ENCODE measurements around the gene GAMT. TPM values are rescaled to one million over a fixed set of nuclear protein-coding genes. Genes with fewer than 3 reads are reported as not detected.

GAMT gene
- total and polyA plus RNA-seq, 2 donors (not counting 3 experiments of a cell fraction or from before 2014, with no cell fraction given): 22.1 to 36.9 TPM

DNA sequence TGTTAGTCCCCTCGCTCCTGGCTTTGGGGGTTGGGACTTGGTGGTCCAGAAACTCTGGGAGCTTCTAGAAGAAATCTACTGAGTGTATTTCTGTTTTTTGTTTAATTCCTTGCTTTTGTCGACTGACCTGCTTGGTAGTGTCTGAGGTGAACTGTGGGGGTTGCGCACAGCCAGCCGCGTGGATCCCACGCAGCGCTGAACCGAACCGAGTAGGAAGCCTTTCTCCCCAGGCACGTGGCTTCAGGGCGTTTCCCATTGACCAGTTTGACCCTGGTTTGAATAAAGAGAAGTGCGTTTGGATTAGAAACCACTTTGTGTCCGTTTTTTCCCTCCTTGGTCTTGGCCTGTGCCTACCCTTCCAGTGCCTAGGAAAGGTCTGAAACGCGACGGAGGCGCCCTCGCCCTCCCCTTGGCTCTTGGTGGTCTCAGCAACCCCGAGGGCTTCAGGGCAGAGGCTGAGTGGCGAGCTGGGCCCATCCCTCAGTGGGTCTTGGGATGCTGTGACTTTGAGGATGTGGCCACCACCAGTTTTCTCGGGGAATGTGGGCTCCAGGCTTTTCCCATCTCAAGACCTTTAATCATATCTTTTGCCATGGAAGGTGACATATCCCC lies 34.1 kb upstream of the GAMT start:
- Histone ChIP-seq H3K9me3 (replicated peaks; ENCODE audit: control insufficient read depth, insufficient read depth, low read length) (no peaks in the 10 kb centered on the region), H3K4me3 (replicated peaks in 1 of 3; ENCODE audit: insufficient read depth in 1 of 3, low read depth in 1 of 3, low read length in 3 of 3) (no peak overlapping the region), H3K9me1 (replicated peaks; ENCODE audit: control insufficient read depth, extremely low read depth, insufficient read depth, low read length) (no peaks in the 10 kb centered on the region), H3K9ac (replicated peaks; ENCODE audit: extremely low read depth, insufficient read depth, low read length) (no peak overlapping the region), H3K4me1 (ENCODE audit: control insufficient read depth, extremely low read depth, insufficient read depth, low read length) (peaks cover 6% of the 10 kb centered on the region), H3K4me2 (ENCODE audit: insufficient read depth, low read length) (no peak overlapping the region), H3K79me2 (ENCODE audit: control insufficient read depth, insufficient read depth, low read length) (peaks cover 22% of the 10 kb centered on the region), H4K20me1 (replicated peaks; ENCODE audit: control insufficient read depth, extremely low read depth, insufficient read depth, low read length) (no peaks in the 10 kb centered on the region), H3K27ac (ENCODE audit: insufficient read depth, low read depth, low read length) (no peak overlapping the region), H3K36me3 (ENCODE audit: control insufficient read depth in 2 of 2, extremely low read depth in 1 of 2, insufficient read depth in 2 of 2, low read length in 2 of 2) (peaks cover 0 to 39% of the 10 kb centered on the region in 2 experiments), H2AFZ (ENCODE audit: low read depth, low read length) (no peak overlapping the region), H3K27me3 (ENCODE audit: control insufficient read depth in 2 of 2, insufficient read depth in 2 of 2, low read length in 2 of 2) (no peaks in the 10 kb centered on the region)
- ChIA-PET CTCF (no interaction called here), POLR2A (no interaction called here)
- no TSS peak for BruUV-seq (replicated peaks)
- dilution Hi-C loops (cut with MboI; ENCODE audit: extremely low pct_ligation_motif_present, low sequenced_read_pairs): no loop called here
- TF ChIP-seq MYC (IDR thresholded peaks at IDR 0.05; ENCODE audit: low read depth, low read length) (no peak), GATA2 (IDR thresholded peaks at IDR 0.05; ENCODE audit: insufficient read depth, insufficient read length, low read depth, low read length) (no peak), EZH2 (IDR thresholded peaks at IDR 0.05; ENCODE audit: borderline replicate concordance, low read depth, low read length, severe bottlenecking) (no peak), POLR2A (IDR thresholded peaks at IDR 0.05; ENCODE audit: low read depth, low read length) (no peak), FOS (IDR thresholded peaks at IDR 0.05; ENCODE audit: borderline replicate concordance, insufficient read depth, low read length) (no peak), JUN (IDR thresholded peaks at IDR 0.05; ENCODE audit: borderline replicate concordance, insufficient read depth, insufficient read length, low read depth) (no peak), POLR2AphosphoS5 (IDR thresholded peaks at IDR 0.05; ENCODE audit: insufficient read depth, low read depth, low read length) (no peak)
- TF ChIP-seq, protein P1, sequence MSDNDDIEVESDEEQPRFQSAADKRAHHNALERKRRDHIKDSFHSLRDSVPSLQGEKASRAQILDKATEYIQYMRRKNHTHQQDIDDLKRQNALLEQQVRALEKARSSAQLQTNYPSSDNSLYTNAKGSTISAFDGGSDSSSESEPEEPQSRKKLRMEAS (IDR thresholded peaks at IDR 0.05; ENCODE audit: insufficient read depth, insufficient read length): no peak
- TF ChIP-seq, protein P2, sequence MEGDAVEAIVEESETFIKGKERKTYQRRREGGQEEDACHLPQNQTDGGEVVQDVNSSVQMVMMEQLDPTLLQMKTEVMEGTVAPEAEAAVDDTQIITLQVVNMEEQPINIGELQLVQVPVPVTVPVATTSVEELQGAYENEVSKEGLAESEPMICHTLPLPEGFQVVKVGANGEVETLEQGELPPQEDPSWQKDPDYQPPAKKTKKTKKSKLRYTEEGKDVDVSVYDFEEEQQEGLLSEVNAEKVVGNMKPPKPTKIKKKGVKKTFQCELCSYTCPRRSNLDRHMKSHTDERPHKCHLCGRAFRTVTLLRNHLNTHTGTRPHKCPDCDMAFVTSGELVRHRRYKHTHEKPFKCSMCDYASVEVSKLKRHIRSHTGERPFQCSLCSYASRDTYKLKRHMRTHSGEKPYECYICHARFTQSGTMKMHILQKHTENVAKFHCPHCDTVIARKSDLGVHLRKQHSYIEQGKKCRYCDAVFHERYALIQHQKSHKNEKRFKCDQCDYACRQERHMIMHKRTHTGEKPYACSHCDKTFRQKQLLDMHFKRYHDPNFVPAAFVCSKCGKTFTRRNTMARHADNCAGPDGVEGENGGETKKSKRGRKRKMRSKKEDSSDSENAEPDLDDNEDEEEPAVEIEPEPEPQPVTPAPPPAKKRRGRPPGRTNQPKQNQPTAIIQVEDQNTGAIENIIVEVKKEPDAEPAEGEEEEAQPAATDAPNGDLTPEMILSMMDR (IDR thresholded peaks at IDR 0.05; ENCODE audit: extremely low read depth in 1 of 2, insufficient read depth in 1 of 2, low read depth in 1 of 2, low read length in 2 of 2): no peak
- DNase-seq (ENCODE audit: low read depth, low spot score) (no peak), FAIRE-seq (no peak)
- intact Hi-C loops (cut with micrococcal nuclease): no loop called here
